Gastrocnemius medialis (tissue), 4 donors: ENCODE measurements around the gene SPOCK1.

Experiments
- POLR2A ChIP-seq, 2 donors: fragments of 450-650 bp; IDR thresholded peaks; one replicate each; pipeline ENCODE4 v1.6.1; 2017; ENCODE audit warnings: antibody characterized with exemption in 2 of 2, mild to moderate bottlenecking in 2 of 2, moderate library complexity in 2 of 2
- TF ChIP-seq, protein P1 (sequence below), 5 experiments: fragments of 450-650 bp in 3 of 5; fragments of 200-600 bp in 2 of 5; sonication (generic) in 2 of 5; IDR thresholded peaks in 4 of 5; conservative IDR thresholded peaks in 1 of 5; 1 replicate in 4 of 5; 2 replicates in 1 of 5; pipeline ENCODE4 v1.5.1; 2016 to 2019; ENCODE audit warnings: antibody characterized with exemption in 5 of 5, mild to moderate bottlenecking in 3 of 5, moderate library complexity in 3 of 5

DNA sequence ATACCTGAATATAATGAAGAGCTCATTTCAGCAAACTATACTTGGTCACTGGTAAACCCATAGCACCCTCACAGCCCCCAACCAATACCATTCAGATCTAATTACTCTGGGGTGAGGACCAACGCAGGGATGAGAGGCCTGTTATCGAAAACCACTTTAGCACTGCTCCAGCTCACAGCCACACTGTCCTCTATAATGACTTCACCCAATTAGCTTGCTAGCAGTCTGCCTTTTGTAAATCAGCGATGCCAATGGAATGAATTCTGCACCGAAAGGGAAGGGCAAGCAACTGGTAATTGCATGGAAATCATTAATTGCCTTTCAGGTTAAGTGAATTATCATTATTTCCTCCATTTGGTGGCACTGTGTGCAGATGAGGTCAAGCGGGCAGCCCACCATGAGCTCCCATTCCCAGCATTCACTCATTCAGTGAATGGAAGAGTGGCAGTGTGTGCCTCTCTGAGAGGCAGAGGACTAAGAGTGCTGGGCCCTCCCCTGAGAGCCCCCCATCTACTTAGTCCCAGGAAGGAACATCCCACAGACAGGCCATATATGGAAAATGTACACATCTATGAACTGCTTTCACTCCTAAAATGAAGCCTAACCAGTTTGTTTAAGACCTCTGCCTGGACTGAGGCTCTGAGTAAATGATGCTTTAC, 262.1 kb downstream of the SPOCK1 start:
- TF ChIP-seq, protein P1, sequence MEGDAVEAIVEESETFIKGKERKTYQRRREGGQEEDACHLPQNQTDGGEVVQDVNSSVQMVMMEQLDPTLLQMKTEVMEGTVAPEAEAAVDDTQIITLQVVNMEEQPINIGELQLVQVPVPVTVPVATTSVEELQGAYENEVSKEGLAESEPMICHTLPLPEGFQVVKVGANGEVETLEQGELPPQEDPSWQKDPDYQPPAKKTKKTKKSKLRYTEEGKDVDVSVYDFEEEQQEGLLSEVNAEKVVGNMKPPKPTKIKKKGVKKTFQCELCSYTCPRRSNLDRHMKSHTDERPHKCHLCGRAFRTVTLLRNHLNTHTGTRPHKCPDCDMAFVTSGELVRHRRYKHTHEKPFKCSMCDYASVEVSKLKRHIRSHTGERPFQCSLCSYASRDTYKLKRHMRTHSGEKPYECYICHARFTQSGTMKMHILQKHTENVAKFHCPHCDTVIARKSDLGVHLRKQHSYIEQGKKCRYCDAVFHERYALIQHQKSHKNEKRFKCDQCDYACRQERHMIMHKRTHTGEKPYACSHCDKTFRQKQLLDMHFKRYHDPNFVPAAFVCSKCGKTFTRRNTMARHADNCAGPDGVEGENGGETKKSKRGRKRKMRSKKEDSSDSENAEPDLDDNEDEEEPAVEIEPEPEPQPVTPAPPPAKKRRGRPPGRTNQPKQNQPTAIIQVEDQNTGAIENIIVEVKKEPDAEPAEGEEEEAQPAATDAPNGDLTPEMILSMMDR (IDR thresholded peaks at IDR 0.05 in 4 of 5, conservative IDR thresholded peaks at IDR 0.05 in 1 of 5): no peak
- no peak for TF ChIP-seq POLR2A (IDR thresholded peaks at IDR 0.05)
